Ishikawa (cell line): Measurements from ENCODE around the gene MIER2.

ENCODE experiments used
- CEBPB ChIP-seq: IDR thresholded peaks from 2 replicates; pipeline ENCODE4 v1.6.1; 2012
- CREB1 ChIP-seq: IDR thresholded peaks from 2 replicates; pipeline ENCODE4 v1.6.1; 2012; ENCODE audit warnings: low read depth
- EGR1 ChIP-seq: IDR thresholded peaks from 2 replicates; pipeline ENCODE4 v1.6.1; 2012
- EP300 ChIP-seq: IDR thresholded peaks from 2 replicates; pipeline ENCODE4 v1.6.1; 2012; ENCODE audit warnings: borderline replicate concordance
- FOXM1 ChIP-seq: IDR thresholded peaks from 2 replicates; pipeline ENCODE4 v1.6.1; 2012; ENCODE audit warnings: low read depth, borderline replicate concordance
- MAX ChIP-seq: IDR thresholded peaks from 2 replicates; pipeline ENCODE4 v1.6.1; 2012
- NFIC ChIP-seq: IDR thresholded peaks from 2 replicates; pipeline ENCODE4 v1.6.1; 2012
- RAD21 ChIP-seq: IDR thresholded peaks from 2 replicates; pipeline ENCODE4 v1.6.1; 2012; ENCODE audit warnings: low read depth
- TAF1 ChIP-seq: IDR thresholded peaks from 2 replicates; pipeline ENCODE4 v1.6.1; 2012; ENCODE audit warnings: low read depth, mild to moderate bottlenecking
- TCF12 ChIP-seq: IDR thresholded peaks from 2 replicates; pipeline ENCODE4 v1.6.1; 2012; ENCODE audit warnings: low read depth
- TEAD4 ChIP-seq: IDR thresholded peaks from 2 replicates; pipeline ENCODE4 v1.6.1; 2012
- YY1 ChIP-seq: IDR thresholded peaks from 2 replicates; pipeline ENCODE4 v1.6.1; 2012; ENCODE audit warnings: low read depth
- ZBTB7A ChIP-seq: IDR thresholded peaks from 2 replicates; pipeline ENCODE4 v1.6.1; 2012; ENCODE audit warnings: low read depth
- TF ChIP-seq, protein P1 (sequence below): IDR thresholded peaks from 2 replicates; pipeline ENCODE4 v1.6.1; 2012
- TF ChIP-seq, protein P2 (sequence below): IDR thresholded peaks from 2 replicates; pipeline ENCODE4 v1.6.1; 2012; ENCODE audit warnings: low read depth, mild to moderate bottlenecking

MIER2 gene

DNA sequence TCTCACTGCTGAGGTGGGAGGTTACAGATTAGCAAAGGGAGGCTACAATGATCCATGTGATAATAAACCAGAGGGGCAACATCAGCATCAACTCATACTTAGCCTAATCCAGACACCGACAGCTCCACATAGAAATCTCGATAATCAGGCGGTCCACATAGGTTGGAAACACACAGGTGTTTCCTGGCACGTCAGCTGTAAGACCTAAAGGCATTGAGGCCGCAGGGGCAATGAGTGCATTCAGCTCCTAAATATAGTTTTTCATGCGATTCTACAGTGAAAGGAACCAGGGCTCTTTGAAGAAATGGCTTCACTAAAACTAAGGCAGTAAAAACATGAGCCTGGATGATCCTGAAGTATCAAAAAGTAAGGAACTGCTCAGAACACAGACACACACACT is 72.7 kb downstream of the MIER2 start:
- TF ChIP-seq EGR1 (no peak), YY1 (no peak), TEAD4 (no peak), TAF1 (no peak), MAX (no peak), FOXM1 (no peak), RAD21 (no peak), NFIC (no peak), CEBPB (no peak)
- TF ChIP-seq, protein P1, sequence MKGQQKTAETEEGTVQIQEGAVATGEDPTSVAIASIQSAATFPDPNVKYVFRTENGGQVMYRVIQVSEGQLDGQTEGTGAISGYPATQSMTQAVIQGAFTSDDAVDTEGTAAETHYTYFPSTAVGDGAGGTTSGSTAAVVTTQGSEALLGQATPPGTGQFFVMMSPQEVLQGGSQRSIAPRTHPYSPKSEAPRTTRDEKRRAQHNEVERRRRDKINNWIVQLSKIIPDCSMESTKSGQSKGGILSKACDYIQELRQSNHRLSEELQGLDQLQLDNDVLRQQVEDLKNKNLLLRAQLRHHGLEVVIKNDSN = no peak
- TF ChIP-seq, protein P2, sequence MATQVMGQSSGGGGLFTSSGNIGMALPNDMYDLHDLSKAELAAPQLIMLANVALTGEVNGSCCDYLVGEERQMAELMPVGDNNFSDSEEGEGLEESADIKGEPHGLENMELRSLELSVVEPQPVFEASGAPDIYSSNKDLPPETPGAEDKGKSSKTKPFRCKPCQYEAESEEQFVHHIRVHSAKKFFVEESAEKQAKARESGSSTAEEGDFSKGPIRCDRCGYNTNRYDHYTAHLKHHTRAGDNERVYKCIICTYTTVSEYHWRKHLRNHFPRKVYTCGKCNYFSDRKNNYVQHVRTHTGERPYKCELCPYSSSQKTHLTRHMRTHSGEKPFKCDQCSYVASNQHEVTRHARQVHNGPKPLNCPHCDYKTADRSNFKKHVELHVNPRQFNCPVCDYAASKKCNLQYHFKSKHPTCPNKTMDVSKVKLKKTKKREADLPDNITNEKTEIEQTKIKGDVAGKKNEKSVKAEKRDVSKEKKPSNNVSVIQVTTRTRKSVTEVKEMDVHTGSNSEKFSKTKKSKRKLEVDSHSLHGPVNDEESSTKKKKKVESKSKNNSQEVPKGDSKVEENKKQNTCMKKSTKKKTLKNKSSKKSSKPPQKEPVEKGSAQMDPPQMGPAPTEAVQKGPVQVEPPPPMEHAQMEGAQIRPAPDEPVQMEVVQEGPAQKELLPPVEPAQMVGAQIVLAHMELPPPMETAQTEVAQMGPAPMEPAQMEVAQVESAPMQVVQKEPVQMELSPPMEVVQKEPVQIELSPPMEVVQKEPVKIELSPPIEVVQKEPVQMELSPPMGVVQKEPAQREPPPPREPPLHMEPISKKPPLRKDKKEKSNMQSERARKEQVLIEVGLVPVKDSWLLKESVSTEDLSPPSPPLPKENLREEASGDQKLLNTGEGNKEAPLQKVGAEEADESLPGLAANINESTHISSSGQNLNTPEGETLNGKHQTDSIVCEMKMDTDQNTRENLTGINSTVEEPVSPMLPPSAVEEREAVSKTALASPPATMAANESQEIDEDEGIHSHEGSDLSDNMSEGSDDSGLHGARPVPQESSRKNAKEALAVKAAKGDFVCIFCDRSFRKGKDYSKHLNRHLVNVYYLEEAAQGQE = no peak

DNA sequence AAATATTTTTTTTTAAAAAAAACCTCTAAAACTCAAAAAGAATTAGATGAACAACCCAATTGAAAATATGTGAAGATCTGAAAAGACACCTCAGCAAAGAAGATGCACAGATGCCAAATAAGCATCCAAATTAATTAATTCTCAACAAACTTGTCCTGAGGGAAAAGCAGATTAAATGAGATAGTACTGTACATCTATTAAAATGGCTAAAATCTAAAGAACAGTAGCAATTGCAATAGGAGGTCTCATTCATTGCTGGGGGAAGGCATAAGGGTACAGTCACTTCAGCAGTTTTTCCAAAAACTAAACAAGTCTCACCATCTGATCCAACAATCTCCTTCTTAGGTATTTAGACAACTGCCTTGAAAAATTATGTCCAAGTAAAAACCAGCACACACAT is 75.4 kb downstream of the MIER2 start:
- TF ChIP-seq, protein P2 = no peak
- no peak for TF ChIP-seq TCF12
- no peak for TF ChIP-seq TEAD4
- TF ChIP-seq CEBPB = no peak
- TF ChIP-seq ZBTB7A = no peak
- no peak for TF ChIP-seq YY1
- TF ChIP-seq NFIC = no peak
- TF ChIP-seq, protein P1 = no peak
- TF ChIP-seq MAX = no peak
- TF ChIP-seq RAD21 = no peak
- no peak for TF ChIP-seq EP300
- no peak for TF ChIP-seq CREB1
- no peak for TF ChIP-seq EGR1
- no peak for TF ChIP-seq FOXM1

DNA sequence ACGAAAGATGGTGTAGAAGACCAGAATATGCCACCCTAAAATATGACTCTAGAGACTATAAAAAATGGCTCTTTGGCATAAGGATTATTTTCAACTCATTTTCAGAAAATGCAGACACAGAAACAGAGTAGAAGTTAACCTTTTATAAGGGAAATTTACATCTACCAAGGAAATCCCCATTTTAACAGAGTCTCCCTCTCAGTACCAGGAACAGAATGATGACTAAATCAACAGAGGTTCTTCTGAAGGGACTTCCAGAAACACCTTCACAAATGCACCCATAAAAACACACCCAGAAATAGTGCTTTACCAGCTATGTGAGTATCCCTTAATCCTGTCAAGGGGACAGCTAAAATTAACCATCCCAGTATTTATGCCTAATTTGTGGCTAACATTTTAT is 82.5 kb downstream of the MIER2 start:
- TF ChIP-seq TCF12 = no peak
- no peak for TF ChIP-seq EP300
- TF ChIP-seq RAD21 = no peak
- no peak for TF ChIP-seq EGR1
- no peak for TF ChIP-seq CREB1
- no peak for TF ChIP-seq YY1
- TF ChIP-seq, protein P2 = no peak
- no peak for TF ChIP-seq TEAD4
- TF ChIP-seq ZBTB7A = no peak
- TF ChIP-seq, protein P1 = no peak
- no peak for TF ChIP-seq MAX
- no peak for TF ChIP-seq TAF1
- TF ChIP-seq NFIC = no peak
- TF ChIP-seq CEBPB = no peak
